Loucy (cell line): ENCODE results near the gene WWOX.

Experiments used
- H2AFZ ChIP-seq: fragments of 200-600 bp; sonication (generic); 2 replicates; pipeline ENCODE4 v1.6.0; 2016; ENCODE audit warnings: antibody characterized with exemption, mild to moderate bottlenecking, low read length, moderate library complexity
- H3F3A ChIP-seq: fragments of 200-600 bp; 2 replicates; pipeline ENCODE4 v1.6.0; 2016; ENCODE audit warnings: antibody characterized with exemption, low read depth, mild to moderate bottlenecking
- H3K27me3 ChIP-seq: fragments of 200-600 bp; sonication (generic); 2 replicates; pipeline ENCODE4 v1.6.1; 2014; ENCODE audit warnings: low read length, mild to moderate bottlenecking; ENCODE audit not compliant: insufficient read depth, poor library complexity, severe bottlenecking
- H3K36me3 ChIP-seq: fragments of 200-600 bp; sonication (generic); 2 replicates; pipeline ENCODE4 v1.6.1; 2016; ENCODE audit warnings: low read length; ENCODE audit not compliant: insufficient read depth
- H3K4me1 ChIP-seq: fragments of 200-600 bp; sonication (generic); 2 replicates; pipeline ENCODE4 v1.5.1; 2014; ENCODE audit warnings: low read length, mild to moderate bottlenecking; ENCODE audit not compliant: insufficient read depth, poor library complexity, severe bottlenecking
- H3K4me2 ChIP-seq: fragments of 200-600 bp; sonication (generic); 2 replicates; pipeline ENCODE4 v1.6.0; 2014; ENCODE audit warnings: antibody characterized with exemption, low read length, low read depth, mild to moderate bottlenecking; ENCODE audit not compliant: poor library complexity, severe bottlenecking
- H3K4me3 ChIP-seq: fragments of 200-600 bp; sonication (generic); 2 replicates; pipeline ENCODE4 v1.5.1; 2014; ENCODE audit warnings: low read length, mild to moderate bottlenecking, mixed read lengths; ENCODE audit not compliant: poor library complexity, severe bottlenecking
- H3K79me2 ChIP-seq: fragments of 200-600 bp; sonication (generic); 2 replicates; pipeline ENCODE4 v1.6.1; 2014; ENCODE audit warnings: low read length; ENCODE audit not compliant: insufficient read depth
- H3K9ac ChIP-seq: fragments of 200-600 bp; sonication (generic); 2 replicates; pipeline ENCODE4 v1.6.0; 2014; ENCODE audit warnings: mild to moderate bottlenecking, low read depth, low read length, moderate library complexity; ENCODE audit not compliant: poor library complexity, severe bottlenecking
- H3K9me2 ChIP-seq: fragments of 200-600 bp; sonication (generic); replicated peaks from 2 replicates; pipeline ENCODE4 v1.6.1; 2016; ENCODE audit warnings: low read depth, low read length, mixed read lengths
- H3K9me3 ChIP-seq: fragments of 200-600 bp; sonication (generic); 2 replicates; pipeline ENCODE4 v1.6.1; 2014; ENCODE audit warnings: mild to moderate bottlenecking, antibody characterized with exemption, low read length, low read depth; ENCODE audit not compliant: insufficient read depth
- H4K20me1 ChIP-seq: fragments of 200-600 bp; sonication (generic); 2 replicates; pipeline ENCODE4 v1.6.0; 2014; ENCODE audit warnings: antibody characterized with exemption, low read length, mild to moderate bottlenecking; ENCODE audit not compliant: insufficient read depth, poor library complexity, severe bottlenecking
- CTCF ChIP-seq: fragments of 200-600 bp; sonication (generic); conservative IDR thresholded peaks from 2 replicates; pipeline ENCODE4 v1.5.1; 2014; ENCODE audit warnings: mild to moderate bottlenecking, antibody characterized with exemption, low read length
- EZH2phosphoT487 ChIP-seq: fragments of 200-600 bp; IDR thresholded peaks from 2 replicates; pipeline ENCODE4 v1.6.1; 2018; ENCODE audit warnings: antibody characterized with exemption, mild to moderate bottlenecking, moderate library complexity, borderline replicate concordance

The WWOX gene

GRCh38 chr16:79130616-79131015 lies 1031.2 kb downstream of the WWOX start:
- H4K20me1 ChIP-seq = no peaks in the 10 kb centered on the region
- H3K4me1 ChIP-seq = no peaks in the 10 kb centered on the region
- no peak for TF ChIP-seq EZH2phosphoT487
- TF ChIP-seq CTCF = no peak
- H2AFZ ChIP-seq = no peak overlapping the region
- no peaks in the 10 kb centered on the region for H3K36me3 ChIP-seq
- no peaks in the 10 kb centered on the region for H3K79me2 ChIP-seq
- H3K4me2 ChIP-seq = no peak overlapping the region
- no peaks in the 10 kb centered on the region for H3F3A ChIP-seq
- H3K9ac ChIP-seq = no peak overlapping the region
- H3K9me3 ChIP-seq = no peaks in the 10 kb centered on the region
- no peaks in the 10 kb centered on the region for H3K9me2 ChIP-seq
- H3K4me3 ChIP-seq = no peak overlapping the region
- no peaks in the 10 kb centered on the region for H3K27me3 ChIP-seq

GRCh38 chr16:79131321-79132075 lies 1032.0 kb downstream of the WWOX start:
- H3K4me1 ChIP-seq = no peaks in the 10 kb centered on the region
- no peaks in the 10 kb centered on the region for H3F3A ChIP-seq
- TF ChIP-seq CTCF = no peak
- TF ChIP-seq EZH2phosphoT487 = no peak
- H3K9me3 ChIP-seq = no peaks in the 10 kb centered on the region
- no peaks in the 10 kb centered on the region for H3K27me3 ChIP-seq
- H3K79me2 ChIP-seq = no peaks in the 10 kb centered on the region
- H3K4me3 ChIP-seq = no peak overlapping the region
- no peak overlapping the region for H3K4me2 ChIP-seq
- H4K20me1 ChIP-seq = no peaks in the 10 kb centered on the region
- no peak overlapping the region for H2AFZ ChIP-seq
- no peak overlapping the region for H3K9ac ChIP-seq
- H3K36me3 ChIP-seq = no peaks in the 10 kb centered on the region
- no peaks in the 10 kb centered on the region for H3K9me2 ChIP-seq

- no peaks in the 10 kb centered on the region for H3K9me2 ChIP-seq
- TF ChIP-seq CTCF (no peak), EZH2phosphoT487 (no peak)
Observed at GRCh38 chr16:79132701-79133100, 1033.2 kb downstream of the WWOX start.

More at GRCh38 chr16:79132701-79133100, 1033.2 kb downstream of the WWOX start:
- Histone ChIP-seq H3K27me3 (no peaks in the 10 kb centered on the region), H3K9me3 (no peaks in the 10 kb centered on the region), H3F3A (no peaks in the 10 kb centered on the region), H3K4me1 (no peaks in the 10 kb centered on the region), H2AFZ (no peak overlapping the region), H3K79me2 (no peaks in the 10 kb centered on the region), H3K4me3 (no peak overlapping the region), H3K36me3 (no peaks in the 10 kb centered on the region), H3K9ac (no peak overlapping the region), H3K4me2 (no peak overlapping the region), H4K20me1 (no peaks in the 10 kb centered on the region)
